HepG2 (cell line): ENCODE measurements around the gene ZNF322.

Source experiments
- HDAC6 ChIP-seq: fragments of 200-600 bp; sonication (generic); IDR thresholded peaks from 2 replicates; pipeline ENCODE4 v1.7.0; 2017; ENCODE audit warnings: mild to moderate bottlenecking, antibody characterized with exemption, low read length, low read depth
- HNF4A ChIP-seq: sonication (generic); formaldehyde crosslinking; IDR thresholded peaks from 2 replicates; pipeline ENCODE4 v1.4.0; 2020; ENCODE audit warnings: missing genetic modification reagents
- JUNB ChIP-seq: sonication (generic); formaldehyde crosslinking; IDR thresholded peaks from 2 replicates; pipeline ENCODE4 v1.8.0; 2022; ENCODE audit warnings: missing genetic modification reagents, mild to moderate bottlenecking, borderline replicate concordance
- POLR2A ChIP-seq, 2 experiments: IDR thresholded peaks; 2 replicates each; pipeline ENCODE4 v1.6.1; 2011; ENCODE audit warnings: low read depth in 2 of 2, low read length in 2 of 2, mild to moderate bottlenecking in 1 of 2, moderate library complexity in 1 of 2; ENCODE audit not compliant: insufficient read depth in 1 of 2
- POLR2AphosphoS5 ChIP-seq: IDR thresholded peaks from 2 replicates; pipeline ENCODE4 v1.6.1; 2012; ENCODE audit warnings: low read depth, low read length
- ZSCAN31 ChIP-seq: sonication (generic); formaldehyde crosslinking; IDR thresholded peaks from 2 replicates; pipeline ENCODE4 v1.5.0; 2020; ENCODE audit warnings: low read depth, mild to moderate bottlenecking, missing genetic modification reagents
- TF ChIP-seq, protein P1 (sequence below): sonication (generic); formaldehyde crosslinking; IDR thresholded peaks from 2 replicates; pipeline ENCODE4 v1.4.0; 2020; ENCODE audit warnings: missing genetic modification reagents, mild to moderate bottlenecking, borderline replicate concordance
- TF ChIP-seq, protein P2 (sequence below): sonication (generic); formaldehyde crosslinking; IDR thresholded peaks from 2 replicates; pipeline ENCODE4 v1.5.0; 2020; ENCODE audit warnings: mild to moderate bottlenecking, missing genetic modification reagents, moderate library complexity

- TF ChIP-seq POLR2AphosphoS5: no peak
- TF ChIP-seq HNF4A (CRISPR knock-in tag): no peak
- TF ChIP-seq, protein P1, sequence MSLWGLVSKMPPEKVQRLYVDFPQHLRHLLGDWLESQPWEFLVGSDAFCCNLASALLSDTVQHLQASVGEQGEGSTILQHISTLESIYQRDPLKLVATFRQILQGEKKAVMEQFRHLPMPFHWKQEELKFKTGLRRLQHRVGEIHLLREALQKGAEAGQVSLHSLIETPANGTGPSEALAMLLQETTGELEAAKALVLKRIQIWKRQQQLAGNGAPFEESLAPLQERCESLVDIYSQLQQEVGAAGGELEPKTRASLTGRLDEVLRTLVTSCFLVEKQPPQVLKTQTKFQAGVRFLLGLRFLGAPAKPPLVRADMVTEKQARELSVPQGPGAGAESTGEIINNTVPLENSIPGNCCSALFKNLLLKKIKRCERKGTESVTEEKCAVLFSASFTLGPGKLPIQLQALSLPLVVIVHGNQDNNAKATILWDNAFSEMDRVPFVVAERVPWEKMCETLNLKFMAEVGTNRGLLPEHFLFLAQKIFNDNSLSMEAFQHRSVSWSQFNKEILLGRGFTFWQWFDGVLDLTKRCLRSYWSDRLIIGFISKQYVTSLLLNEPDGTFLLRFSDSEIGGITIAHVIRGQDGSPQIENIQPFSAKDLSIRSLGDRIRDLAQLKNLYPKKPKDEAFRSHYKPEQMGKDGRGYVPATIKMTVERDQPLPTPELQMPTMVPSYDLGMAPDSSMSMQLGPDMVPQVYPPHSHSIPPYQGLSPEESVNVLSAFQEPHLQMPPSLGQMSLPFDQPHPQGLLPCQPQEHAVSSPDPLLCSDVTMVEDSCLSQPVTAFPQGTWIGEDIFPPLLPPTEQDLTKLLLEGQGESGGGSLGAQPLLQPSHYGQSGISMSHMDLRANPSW (CRISPR knock-in tag): no peak
- no peak for TF ChIP-seq ZSCAN31 (CRISPR knock-in tag)
- no peak for TF ChIP-seq HDAC6
- no peak for TF ChIP-seq POLR2A (IDR thresholded peaks at IDR 0.05; ENCODE audit: insufficient read depth in 1 of 2, low read depth in 2 of 2, low read length in 2 of 2)
- TF ChIP-seq, protein P2, sequence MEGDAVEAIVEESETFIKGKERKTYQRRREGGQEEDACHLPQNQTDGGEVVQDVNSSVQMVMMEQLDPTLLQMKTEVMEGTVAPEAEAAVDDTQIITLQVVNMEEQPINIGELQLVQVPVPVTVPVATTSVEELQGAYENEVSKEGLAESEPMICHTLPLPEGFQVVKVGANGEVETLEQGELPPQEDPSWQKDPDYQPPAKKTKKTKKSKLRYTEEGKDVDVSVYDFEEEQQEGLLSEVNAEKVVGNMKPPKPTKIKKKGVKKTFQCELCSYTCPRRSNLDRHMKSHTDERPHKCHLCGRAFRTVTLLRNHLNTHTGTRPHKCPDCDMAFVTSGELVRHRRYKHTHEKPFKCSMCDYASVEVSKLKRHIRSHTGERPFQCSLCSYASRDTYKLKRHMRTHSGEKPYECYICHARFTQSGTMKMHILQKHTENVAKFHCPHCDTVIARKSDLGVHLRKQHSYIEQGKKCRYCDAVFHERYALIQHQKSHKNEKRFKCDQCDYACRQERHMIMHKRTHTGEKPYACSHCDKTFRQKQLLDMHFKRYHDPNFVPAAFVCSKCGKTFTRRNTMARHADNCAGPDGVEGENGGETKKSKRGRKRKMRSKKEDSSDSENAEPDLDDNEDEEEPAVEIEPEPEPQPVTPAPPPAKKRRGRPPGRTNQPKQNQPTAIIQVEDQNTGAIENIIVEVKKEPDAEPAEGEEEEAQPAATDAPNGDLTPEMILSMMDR (CRISPR knock-in tag): no peak
- no peak for TF ChIP-seq JUNB (CRISPR knock-in tag)
Measured at GRCh38 chr6:26604026-26604425, 55.5 kb downstream of the ZNF322 start.
